MM.1S (cell line): ENCODE measurements around the gene MAPK8IP1.

ENCODE experiments used
- CTCF ChIP-seq: fragments of 300-600 bp; sonication (generic); IDR thresholded peaks from 2 replicates; pipeline ENCODE4 v1.5.1; 2016; ENCODE audit warnings: antibody characterized with exemption, low read length, mixed read lengths
- EZH2 ChIP-seq: fragments of 300-600 bp; sonication (generic); optimal IDR thresholded peaks from 2 replicates; pipeline ENCODE3; 2017; ENCODE audit warnings: low read depth, mild to moderate bottlenecking, antibody characterized with exemption, low read length, mixed read lengths
- EZH2phosphoT487 ChIP-seq: fragments of 300-600 bp; sonication (generic); IDR thresholded peaks from 2 replicates; pipeline ENCODE4 v1.6.1; 2018; ENCODE audit warnings: antibody characterized with exemption, low read length

- TF ChIP-seq CTCF (no peak), EZH2phosphoT487 (no peak), EZH2 (no peak)
Measured at GRCh38 chr11:45858751-45859398, 26.6 kb upstream of the MAPK8IP1 start.
